H1 (cell line): ENCODE data around the gene C2CD3. TPM values are rescaled to one million over a fixed set of nuclear protein-coding genes. Genes with fewer than 3 reads are reported as not detected.

Experiments
- CTCF ChIA-PET: fragments of 300-600 bp; sonication (Branson Sonifier 250); formaldehyde crosslinking; loops from one replicate; lab custom pipeline; 2021; ENCODE audit not compliant: partially characterized antibody; lab: Charles Lee
- POLR2A ChIA-PET: fragments of 300-600 bp; sonication (Branson Sonifier 250); formaldehyde crosslinking; loops from one replicate; lab custom pipeline; 2021; ENCODE audit warnings: inconsistent platforms; ENCODE audit not compliant: partially characterized antibody; lab: Charles Lee
- DNase-seq, 2 experiments: peaks; one replicate each; pipeline versions ENCODE4 v3.0.0 to v3.0.0-alpha.2; 2010 to 2022; ENCODE audit warnings: low spot score in 2 of 2, low read depth in 1 of 2, mixed read lengths in 1 of 2
- FAIRE-seq: peaks from 2 replicates; lab custom pipeline; 2011; peaks lifted over from hg19 to GRCh38; lab: Jason Lieb, UNC
- H2AFZ ChIP-seq: 2 replicates; pipeline ENCODE4 v1.8.1; 2012; ENCODE audit warnings: low read length, inconsistent platforms
- H2AK5ac ChIP-seq: 2 replicates; pipeline ENCODE4 v1.6.1; 2013; ENCODE audit warnings: low read depth, low read length
- H2BK120ac ChIP-seq: replicated peaks from 2 replicates; pipeline ENCODE3; 2013; ENCODE audit warnings: low read depth, low read length, inconsistent platforms
- H2BK12ac ChIP-seq: 2 replicates; pipeline ENCODE4 v1.6.1; 2013; ENCODE audit warnings: low read depth, low read length
- H2BK15ac ChIP-seq: 2 replicates; pipeline ENCODE4 v1.6.1; 2013; ENCODE audit warnings: low read length
- H2BK20ac ChIP-seq: 2 replicates; pipeline ENCODE4 v1.6.1; 2013; ENCODE audit warnings: low read length
- H2BK5ac ChIP-seq: 2 replicates; pipeline ENCODE4 v1.6.1; 2013; ENCODE audit warnings: low read depth, low read length
- H3K14ac ChIP-seq: 2 replicates; pipeline ENCODE4 v1.6.1; 2013; ENCODE audit warnings: inconsistent platforms; ENCODE audit not compliant: insufficient read length
- H3K18ac ChIP-seq: 2 replicates; pipeline ENCODE4 v1.6.1; 2013; ENCODE audit warnings: low read length; ENCODE audit errors: extremely low read depth
- H3K23ac ChIP-seq: 2 replicates; pipeline ENCODE4 v1.6.1; 2013; ENCODE audit warnings: inconsistent platforms; ENCODE audit not compliant: insufficient read length
- H3K23me2 ChIP-seq: 2 replicates; pipeline ENCODE4 v1.6.1; 2013; ENCODE audit warnings: low read depth, low read length
- H3K27ac ChIP-seq: 2 replicates; pipeline ENCODE4 v1.6.1; 2011; ENCODE audit warnings: low read depth, low read length, inconsistent platforms
- H3K27me3 ChIP-seq, 4 experiments: replicated peaks in 1 of 4; 1 replicate in 1 of 4; 2 replicates in 3 of 4; pipeline versions ENCODE4 v1.6.1 to v1.8.1; 2011 to 2013; ENCODE audit warnings: low read length in 3 of 4, mild to moderate bottlenecking in 3 of 4, inconsistent platforms in 2 of 4, mixed read lengths in 2 of 4, moderate library complexity in 1 of 4; ENCODE audit not compliant: control insufficient read depth in 3 of 4, insufficient read depth in 3 of 4; ENCODE audit errors: extremely low read depth in 1 of 4
- H3K36me3 ChIP-seq, 4 experiments: 2 replicates each; pipeline versions ENCODE4 v1.6.1 to v1.8.1; 2011 to 2013; ENCODE audit warnings: mild to moderate bottlenecking in 4 of 4, low read length in 3 of 4, moderate library complexity in 2 of 4, control low read depth in 1 of 4, inconsistent platforms in 1 of 4; ENCODE audit not compliant: insufficient read depth in 4 of 4, control insufficient read depth in 2 of 4
- H3K4ac ChIP-seq: replicated peaks from 2 replicates; pipeline ENCODE3; 2013; ENCODE audit warnings: low read length, low read depth, mixed read lengths, inconsistent platforms; ENCODE audit not compliant: insufficient read length
- H3K4me1 ChIP-seq, 4 experiments: replicated peaks in 1 of 4; 1 replicate in 1 of 4; 2 replicates in 3 of 4; pipeline versions ENCODE4 v1.6.1 to v1.8.1; 2011 to 2013; ENCODE audit warnings: low read length in 3 of 4, inconsistent platforms in 2 of 4, mixed read lengths in 1 of 4; ENCODE audit not compliant: insufficient read depth in 4 of 4, control insufficient read depth in 3 of 4
- H3K4me2 ChIP-seq, 2 experiments: 2 replicates each; pipeline versions ENCODE4 v1.6.1 to v1.8.1; 2011 to 2013; ENCODE audit warnings: low read depth in 2 of 2, low read length in 2 of 2, control low read depth in 1 of 2, inconsistent platforms in 1 of 2, mild to moderate bottlenecking in 1 of 2; ENCODE audit not compliant: insufficient read depth in 1 of 2
- H3K4me3 ChIP-seq, 4 experiments: fragments of 200-600, 300-600 bp in 1 of 4; sonication (generic), shearing (Covaris generic), sonication (Bioruptor Twin) in 1 of 4; 2 replicates each; pipeline versions ENCODE4 v1.5.1 to v1.8.1; 2011 to 2016; ENCODE audit warnings: low read length in 4 of 4, low read depth in 3 of 4, control low read depth in 2 of 4, inconsistent platforms in 2 of 4, mild to moderate bottlenecking in 2 of 4, mixed read lengths in 1 of 4, moderate library complexity in 1 of 4; ENCODE audit not compliant: insufficient read depth in 2 of 4; ENCODE audit errors: extremely low read depth in 1 of 4
- H3K56ac ChIP-seq: replicated peaks from 2 replicates; pipeline ENCODE3; 2013; ENCODE audit warnings: low read depth, mild to moderate bottlenecking, mixed read lengths, low read length, inconsistent platforms; ENCODE audit not compliant: insufficient read length
- H3K79me1 ChIP-seq: 2 replicates; pipeline ENCODE4 v1.6.1; 2013; ENCODE audit warnings: low read depth, low read length, control low read depth
- H3K79me2 ChIP-seq, 2 experiments: 2 replicates each; pipeline versions ENCODE4 v1.6.1 to v1.8.1; 2012 to 2013; ENCODE audit warnings: low read length in 2 of 2, mild to moderate bottlenecking in 2 of 2, inconsistent platforms in 1 of 2; ENCODE audit not compliant: insufficient read depth in 2 of 2, control insufficient read depth in 1 of 2
- H3K9ac ChIP-seq, 4 experiments: replicated peaks in 1 of 4; 1 replicate in 1 of 4; 2 replicates in 3 of 4; pipeline versions ENCODE4 v1.6.1 to v1.8.1; 2011 to 2013; ENCODE audit warnings: low read depth in 3 of 4, low read length in 3 of 4, control low read depth in 2 of 4, mild to moderate bottlenecking in 2 of 4, moderate library complexity in 2 of 4, inconsistent platforms in 1 of 4; ENCODE audit errors: extremely low read depth in 1 of 4
- H3K9me3 ChIP-seq, 2 experiments: 2 replicates each; pipeline versions ENCODE4 v1.6.1 to v1.8.1; 2012 to 2013; ENCODE audit warnings: mild to moderate bottlenecking in 2 of 2, moderate library complexity in 2 of 2, control low read depth in 1 of 2, inconsistent platforms in 1 of 2, low read depth in 1 of 2, low read length in 1 of 2, mixed read lengths in 1 of 2; ENCODE audit not compliant: insufficient read depth in 2 of 2
- H4K20me1 ChIP-seq, 2 experiments: replicated peaks in 1 of 2; 2 replicates each; pipeline versions ENCODE3 to v1.8.1; 2011 to 2013; ENCODE audit warnings: inconsistent platforms in 2 of 2, low read length in 2 of 2, mild to moderate bottlenecking in 1 of 2; ENCODE audit not compliant: insufficient read depth in 2 of 2, control insufficient read depth in 1 of 2
- H4K5ac ChIP-seq: 2 replicates; pipeline ENCODE4 v1.6.1; 2013; ENCODE audit warnings: low read length, low read depth, mixed read lengths, inconsistent platforms; ENCODE audit not compliant: insufficient read length
- H4K8ac ChIP-seq: 2 replicates; pipeline ENCODE4 v1.8.0; 2013; ENCODE audit warnings: mild to moderate bottlenecking, moderate library complexity, low read length, inconsistent platforms; ENCODE audit not compliant: insufficient read depth; ENCODE audit errors: extremely low read depth
- H4K91ac ChIP-seq: replicated peaks from 2 replicates; pipeline ENCODE3; 2013; ENCODE audit warnings: low read length, mixed read lengths, inconsistent platforms; ENCODE audit not compliant: insufficient read length
- ASH2L ChIP-seq: fragments of 200-600, 300-600 bp; sonication (generic); IDR thresholded peaks from one replicate; pipeline ENCODE4 v1.7.1; 2017; ENCODE audit warnings: low read length
- CREB1 ChIP-seq: IDR thresholded peaks from 2 replicates; pipeline ENCODE4 v1.6.1; 2012; ENCODE audit warnings: inconsistent platforms
- HDAC2 ChIP-seq, 2 experiments: fragments of 300-600 bp in 1 of 2; sonication (generic) in 1 of 2; IDR thresholded peaks; 2 replicates each; pipeline ENCODE4 v1.6.1; 2011 to 2012; ENCODE audit warnings: low read depth in 2 of 2, low read length in 2 of 2, mild to moderate bottlenecking in 2 of 2, moderate library complexity in 2 of 2, borderline replicate concordance in 1 of 2, inconsistent platforms in 1 of 2
- SIRT6 ChIP-seq: IDR thresholded peaks from one replicate; pipeline ENCODE4 v1.7.1; 2012; ENCODE audit warnings: low read length, inconsistent platforms
- ZNF274 ChIP-seq: IDR thresholded peaks from 2 replicates; pipeline ENCODE4 v1.7.0; 2012; ENCODE audit warnings: low read length, borderline replicate concordance; ENCODE audit errors: extremely low read depth
- WGBS, 2 experiments: shearing (Covaris generic) in 1 of 2; methylation state at CpG; one replicate each; pipeline versions ENCODE4 v1.1.6 to v1.1.7; 2013 to 2015; ENCODE audit warnings: low lambda C conversion rate in 2 of 2, mixed read lengths in 2 of 2, inconsistent platforms in 1 of 2, low coverage in 1 of 2, missing lambda C conversion rate in 1 of 2; ENCODE audit not compliant: insufficient replicate concordance in 2 of 2, insufficient coverage in 1 of 2, insufficient read length in 1 of 2; ENCODE audit errors: extremely low coverage in 1 of 2, missing lambda C conversion rate in 1 of 2; 5-methylcytosine and 5-hydroxymethylcytosine counted together
- polyA plus RNA-seq, 7 experiments: library from polyadenylated mRNA; depleted of rRNA in 3 of 7; stranded (reverse) in 5 of 7; unstranded in 2 of 7; fragments of >200 nt in 5 of 7; fragments of 200-250 nt in 2 of 7; gene quantifications; 1 replicate in 5 of 7; 2 replicates in 1 of 7; 4 replicates in 1 of 7; pipeline versions ENCODE4 v1.2.1 to v1.2.3, GENCODE V29; 2011 to 2013; ENCODE audit warnings: missing spikeins in 2 of 7, mixed read lengths in 2 of 7
- total RNA-seq: library from RNA; stranded (reverse); fragmentation: NEBNext Ultra II Directional; extraction: Animal tissue kit (Norgen Biotek cat#: 25700); gene quantifications from 2 replicates; pipeline ENCODE4 v1.2.1, GENCODE V29; 2021

C2CD3 gene
- total and polyA plus RNA-seq, 2 of the 8 experiments (the other 6 are each of a cell fraction or from before 2014, with no cell fraction given) = 11.0 to 29.1 TPM

- Histone ChIP-seq H4K20me1 (no peaks in the 10 kb centered on the region), H3K56ac (no peak overlapping the region), H3K79me1 (no peaks in the 10 kb centered on the region), H3K23ac (no peak overlapping the region), H3K4me1 (no peaks in the 10 kb centered on the region), H3K14ac (no peak overlapping the region), H3K27me3 (no peaks in the 10 kb centered on the region), H2AFZ (no peak overlapping the region), H2BK12ac (no peak overlapping the region), H2BK20ac (no peak overlapping the region), H3K9ac (no peak overlapping the region), H3K4me2 (no peak overlapping the region), H3K79me2 (no peaks in the 10 kb centered on the region), H3K36me3 (peaks cover 0 to 7% (median 0%) of the 10 kb centered on the region in 4 experiments; a peak in 2 of 8 replicates), H3K18ac (no peak overlapping the region), H2BK120ac (no peak overlapping the region), H4K5ac (no peak overlapping the region), H2BK15ac (no peak overlapping the region), H2AK5ac (no peak overlapping the region), H3K9me3 (no peaks in the 10 kb centered on the region), H4K91ac (no peak overlapping the region), H3K4me3 (no peak overlapping the region), H4K8ac (no peak overlapping the region), H3K4ac (no peak overlapping the region), H3K23me2 (no peaks in the 10 kb centered on the region), H3K27ac (no peak overlapping the region), H2BK5ac (no peak overlapping the region)
- FAIRE-seq (no peak), DNase-seq (no peak)
- 85% methylated on average over 4 of the region's 4 CpGs; no CpG with 5 or more reads in 1 of the 2 experiments for WGBS, 2 experiments
- ChIA-PET POLR2A (interaction anchor here (1.3 to 2.2 kb wide), 2 partner anchors 12 to 39 kb away, joined by 3 to 7 read pairs; partner anchors contain the start of gene UCP3), CTCF (interaction anchor here (2.9 kb wide), 1 partner anchor 56 kb away, joined by 9 read pairs; no protein-coding TSS in a partner anchor)
- TF ChIP-seq ASH2L (no peak), CREB1 (no peak), ZNF274 (no peak), SIRT6 (no peak), HDAC2 (IDR thresholded peaks at IDR 0.05; ENCODE audit: borderline replicate concordance in 1 of 2, low read depth in 2 of 2, low read length in 2 of 2) (no peak)
Measured at GRCh38 chr11:74019860-74020259, 150.9 kb downstream of the C2CD3 start.
